Measurements from ENCODE around the gene RGPD3.

Gene RGPD3

DNA sequence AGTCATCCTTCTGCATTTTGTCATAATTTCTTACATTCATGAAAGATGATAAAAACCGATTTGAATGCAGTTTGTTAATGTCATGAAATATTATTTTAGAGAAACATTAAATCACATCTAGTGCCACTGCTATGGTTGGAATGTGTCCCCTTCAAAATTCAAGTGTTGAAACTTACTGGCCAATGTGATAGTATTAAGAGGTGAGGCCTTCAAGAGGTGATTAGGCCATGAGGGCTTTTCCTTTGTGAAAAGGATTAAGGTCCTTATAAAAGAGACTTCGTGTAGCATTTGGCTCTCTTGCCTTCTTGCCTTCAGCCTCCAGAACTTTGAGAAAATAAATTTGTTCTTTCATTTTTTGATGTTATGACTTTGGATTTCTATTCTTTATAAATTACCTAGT is 117.2 kb downstream of the RGPD3 start:
- no peak overlapping the region for H3K27ac ChIP-seq
- no peak for TF ChIP-seq ZFX (IDR thresholded peaks at IDR 0.05; ENCODE audit: borderline replicate concordance)
- no peak for TF ChIP-seq CTCF (IDR thresholded peaks at IDR 0.05)

DNA sequence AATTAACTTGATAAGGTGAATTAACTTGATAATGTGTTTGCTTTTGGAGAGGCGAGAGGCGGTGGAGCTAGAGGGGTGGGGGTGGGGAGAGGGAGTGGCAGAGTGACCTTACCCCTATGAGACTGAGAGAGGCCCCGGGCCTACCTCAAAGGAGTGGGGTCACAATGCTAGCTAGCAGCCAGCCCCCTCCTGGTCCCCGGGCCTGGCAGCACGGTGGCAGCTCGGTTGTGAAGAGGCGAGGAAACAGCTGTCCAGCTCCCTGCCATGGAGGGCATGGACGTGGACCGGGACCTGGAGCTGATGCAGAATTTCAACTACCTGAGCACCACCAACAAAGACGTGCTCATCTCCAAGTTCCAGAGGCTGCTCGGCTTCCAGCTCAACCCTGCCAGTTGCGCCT is 123.9 kb downstream of the RGPD3 start:
- no peak overlapping the region for H3K27ac ChIP-seq
- TF ChIP-seq CTCF (IDR thresholded peaks at IDR 0.05): no peak
- TF ChIP-seq ZFX (IDR thresholded peaks at IDR 0.05; ENCODE audit: borderline replicate concordance): no peak

DNA sequence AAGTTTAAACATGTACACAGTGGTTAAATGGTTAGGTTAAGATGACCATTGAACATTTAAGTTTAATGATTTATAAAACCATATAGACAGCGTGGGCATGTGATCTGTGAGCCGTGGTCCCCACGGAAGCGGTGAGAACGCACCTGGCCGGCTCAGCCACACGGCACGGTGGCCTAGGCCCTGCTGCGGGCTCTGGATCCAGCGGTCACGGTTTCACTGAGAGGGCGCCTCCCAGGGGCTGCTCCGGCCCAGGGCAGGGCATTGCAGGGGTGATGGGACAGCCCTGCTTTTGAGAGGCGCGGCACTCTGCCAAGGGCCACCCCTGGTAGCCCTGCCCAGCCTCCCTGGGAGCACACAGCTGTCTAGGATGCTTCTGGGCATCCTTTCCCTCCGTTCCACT is 124.9 kb downstream of the RGPD3 start:
- no peak for TF ChIP-seq ZFX (IDR thresholded peaks at IDR 0.05; ENCODE audit: borderline replicate concordance)
- TF ChIP-seq CTCF (IDR thresholded peaks at IDR 0.05): no peak
- H3K27ac ChIP-seq: no peak overlapping the region

- H3K27ac ChIP-seq: no peak overlapping the region
- TF ChIP-seq ZFX (IDR thresholded peaks at IDR 0.05; ENCODE audit: borderline replicate concordance) (no peak), CTCF (IDR thresholded peaks at IDR 0.05) (no peak)
Observed at GRCh38 chr2:106342831-106343251, 125.4 kb downstream of the RGPD3 start.

DNA sequence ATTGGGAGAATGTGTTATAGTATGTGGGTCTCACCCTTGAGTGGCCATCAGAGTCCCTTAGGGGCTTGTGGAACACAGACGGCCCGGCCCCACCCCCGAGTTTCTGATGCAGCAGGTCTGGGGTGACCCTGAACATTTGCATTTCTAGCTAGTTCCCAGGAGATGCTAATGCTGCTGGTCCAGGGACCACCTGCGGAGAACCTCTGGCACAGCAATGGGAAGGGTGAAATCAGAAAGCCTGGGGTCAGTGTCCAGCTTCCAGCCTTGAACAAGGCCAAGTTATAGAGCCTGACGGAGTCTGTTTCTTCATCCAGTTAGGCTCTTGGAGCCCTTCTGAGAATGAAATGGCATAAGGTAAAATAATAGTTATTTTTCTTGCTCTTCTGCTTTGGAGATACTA is 126.5 kb downstream of the RGPD3 start:
- no peak overlapping the region for H3K27ac ChIP-seq

More for the DNA sequence above, 126.5 kb downstream of the RGPD3 start:
- TF ChIP-seq ZFX (IDR thresholded peaks at IDR 0.05; ENCODE audit: borderline replicate concordance): no peak
- TF ChIP-seq CTCF (IDR thresholded peaks at IDR 0.05): no peak

All from 22Rv1 (cell line).